ENCODE results near the gene GOLPH3L. TPM values are rescaled to one million over a fixed set of nuclear protein-coding genes. Genes with fewer than 3 reads are reported as not detected.

The GOLPH3L gene
- total and polyA plus RNA-seq, 2 of the 13 experiments (the other 11 are each of a cell fraction or from before 2014, with no cell fraction given), result 8.2 to 12.8 TPM

DNA sequence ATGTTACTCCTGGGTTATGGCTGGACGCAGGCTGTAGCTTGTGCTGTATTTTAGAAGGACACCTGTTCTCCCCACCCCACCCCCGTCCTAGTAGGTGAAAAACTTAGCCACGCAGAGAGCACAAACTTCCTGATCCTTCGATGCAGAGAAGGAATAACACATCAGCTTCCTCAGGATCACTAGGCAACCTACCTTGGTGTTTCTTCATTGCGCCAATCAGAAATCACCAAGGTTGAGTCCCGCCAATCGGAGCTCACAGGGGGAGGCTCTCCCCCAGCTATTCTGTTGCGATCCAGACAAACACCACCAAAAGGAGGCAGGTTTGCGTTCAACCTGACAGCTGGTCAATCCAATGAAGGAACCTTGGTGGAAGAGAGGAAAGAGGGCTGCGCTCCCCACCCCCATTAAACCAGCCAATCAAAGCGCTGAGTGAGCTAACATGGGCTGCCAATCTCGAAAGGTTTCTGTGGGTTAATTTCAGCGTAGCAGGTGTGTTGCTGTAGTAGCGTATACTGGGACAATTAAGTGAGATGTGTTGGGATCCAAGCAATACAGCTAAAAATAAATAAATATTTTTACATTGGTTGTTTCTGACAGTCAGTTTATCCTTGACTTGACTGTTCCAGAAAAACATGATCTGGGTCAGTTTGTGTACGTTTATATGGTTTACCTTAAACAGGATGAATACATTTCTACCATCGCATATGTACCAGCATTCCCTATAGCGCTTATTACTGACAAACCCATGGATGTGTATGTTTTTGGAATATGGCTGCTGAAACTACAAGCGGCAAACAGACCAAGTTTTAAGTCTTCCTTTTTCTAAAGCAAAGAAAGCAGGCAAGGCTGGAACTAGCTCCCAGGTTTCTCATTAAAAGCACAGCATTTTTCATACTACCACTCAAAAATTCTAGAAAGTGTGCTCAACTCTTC lies at the start of gene GOLPH3L (continued):
- TF ChIP-seq, protein P1, sequence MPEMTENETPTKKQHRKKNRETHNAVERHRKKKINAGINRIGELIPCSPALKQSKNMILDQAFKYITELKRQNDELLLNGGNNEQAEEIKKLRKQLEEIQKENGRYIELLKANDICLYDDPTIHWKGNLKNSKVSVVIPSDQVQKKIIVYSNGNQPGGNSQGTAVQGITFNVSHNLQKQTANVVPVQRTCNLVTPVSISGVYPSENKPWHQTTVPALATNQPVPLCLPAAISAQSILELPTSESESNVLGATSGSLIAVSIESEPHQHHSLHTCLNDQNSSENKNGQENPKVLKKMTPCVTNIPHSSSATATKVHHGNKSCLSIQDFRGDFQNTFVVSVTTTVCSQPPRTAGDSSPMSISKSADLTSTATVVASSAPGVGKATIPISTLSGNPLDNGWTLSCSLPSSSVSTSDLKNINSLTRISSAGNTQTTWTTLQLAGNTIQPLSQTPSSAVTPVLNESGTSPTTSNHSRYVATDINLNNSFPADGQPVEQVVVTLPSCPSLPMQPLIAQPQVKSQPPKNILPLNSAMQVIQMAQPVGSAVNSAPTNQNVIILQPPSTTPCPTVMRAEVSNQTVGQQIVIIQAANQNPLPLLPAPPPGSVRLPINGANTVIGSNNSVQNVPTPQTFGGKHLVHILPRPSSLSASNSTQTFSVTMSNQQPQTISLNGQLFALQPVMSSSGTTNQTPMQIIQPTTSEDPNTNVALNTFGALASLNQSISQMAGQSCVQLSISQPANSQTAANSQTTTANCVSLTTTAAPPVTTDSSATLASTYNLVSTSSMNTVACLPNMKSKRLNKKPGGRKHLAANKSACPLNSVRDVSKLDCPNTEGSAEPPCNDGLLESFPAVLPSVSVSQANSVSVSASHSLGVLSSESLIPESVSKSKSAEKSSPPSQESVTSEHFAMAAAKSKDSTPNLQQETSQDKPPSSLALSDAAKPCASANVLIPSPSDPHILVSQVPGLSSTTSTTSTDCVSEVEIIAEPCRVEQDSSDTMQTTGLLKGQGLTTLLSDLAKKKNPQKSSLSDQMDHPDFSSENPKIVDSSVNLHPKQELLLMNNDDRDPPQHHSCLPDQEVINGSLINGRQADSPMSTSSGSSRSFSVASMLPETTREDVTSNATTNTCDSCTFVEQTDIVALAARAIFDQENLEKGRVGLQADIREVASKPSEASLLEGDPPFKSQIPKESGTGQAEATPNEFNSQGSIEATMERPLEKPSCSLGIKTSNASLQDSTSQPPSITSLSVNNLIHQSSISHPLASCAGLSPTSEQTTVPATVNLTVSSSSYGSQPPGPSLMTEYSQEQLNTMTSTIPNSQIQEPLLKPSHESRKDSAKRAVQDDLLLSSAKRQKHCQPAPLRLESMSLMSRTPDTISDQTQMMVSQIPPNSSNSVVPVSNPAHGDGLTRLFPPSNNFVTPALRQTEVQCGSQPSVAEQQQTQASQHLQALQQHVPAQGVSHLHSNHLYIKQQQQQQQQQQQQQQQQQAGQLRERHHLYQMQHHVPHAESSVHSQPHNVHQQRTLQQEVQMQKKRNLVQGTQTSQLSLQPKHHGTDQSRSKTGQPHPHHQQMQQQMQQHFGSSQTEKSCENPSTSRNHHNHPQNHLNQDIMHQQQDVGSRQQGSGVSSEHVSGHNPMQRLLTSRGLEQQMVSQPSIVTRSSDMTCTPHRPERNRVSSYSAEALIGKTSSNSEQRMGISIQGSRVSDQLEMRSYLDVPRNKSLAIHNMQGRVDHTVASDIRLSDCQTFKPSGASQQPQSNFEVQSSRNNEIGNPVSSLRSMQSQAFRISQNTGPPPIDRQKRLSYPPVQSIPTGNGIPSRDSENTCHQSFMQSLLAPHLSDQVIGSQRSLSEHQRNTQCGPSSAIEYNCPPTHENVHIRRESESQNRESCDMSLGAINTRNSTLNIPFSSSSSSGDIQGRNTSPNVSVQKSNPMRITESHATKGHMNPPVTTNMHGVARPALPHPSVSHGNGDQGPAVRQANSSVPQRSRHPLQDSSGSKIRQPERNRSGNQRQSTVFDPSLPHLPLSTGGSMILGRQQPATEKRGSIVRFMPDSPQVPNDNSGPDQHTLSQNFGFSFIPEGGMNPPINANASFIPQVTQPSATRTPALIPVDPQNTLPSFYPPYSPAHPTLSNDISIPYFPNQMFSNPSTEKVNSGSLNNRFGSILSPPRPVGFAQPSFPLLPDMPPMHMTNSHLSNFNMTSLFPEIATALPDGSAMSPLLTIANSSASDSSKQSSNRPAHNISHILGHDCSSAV (CRISPR knock-in tag; IDR thresholded peaks at IDR 0.05; ENCODE audit: borderline replicate concordance), result no peak
- TF ChIP-seq MXD1 (CRISPR knock-in tag; IDR thresholded peaks at IDR 0.05) (no peak), ZNF792 (CRISPR knock-in tag; IDR thresholded peaks at IDR 0.05) (peak; percentile 28; the same call in 1 of the 2 replicates), ZNF530 (CRISPR knock-in tag; IDR thresholded peaks at IDR 0.05; ENCODE audit: low read depth) (no peak), YEATS2 (CRISPR knock-in tag; IDR thresholded peaks at IDR 0.05; ENCODE audit: borderline replicate concordance) (peak; percentile 66; the same call in 1 of the 2 replicates), PHF5A (CRISPR knock-in tag; IDR thresholded peaks at IDR 0.05; ENCODE audit: low read depth, unreplicated experiment) (no peak), CCDC6 (CRISPR knock-in tag; IDR thresholded peaks at IDR 0.05) (no peak), SRF (IDR thresholded peaks at IDR 0.05; ENCODE audit: low read depth, low read length) (peak; percentile 82), NFKBIZ (CRISPR knock-in tag; IDR thresholded peaks at IDR 0.05) (no peak), ZKSCAN5 (CRISPR knock-in tag; IDR thresholded peaks at IDR 0.05) (no peak), PRDM15 (CRISPR knock-in tag; IDR thresholded peaks at IDR 0.05) (no peak), MAFF (IDR thresholded peaks at IDR 0.05; ENCODE audit: low read depth, low read length) (0 out of 2 replicates have a peak, but pooled peaks have one; percentile 24), MAFK (conservative IDR thresholded peaks at IDR 0.05 in 1 of 2, IDR thresholded peaks at IDR 0.05 in 1 of 2; ENCODE audit: low read length in 2 of 2) (peak; percentile 22 to 27; a peak in 1 of 4 replicates)
